HUES6 (cell line): ENCODE measurements around the gene IFNK.

Source experiments
- H3K27ac ChIP-seq: 2 replicates; pipeline ENCODE4 v1.7.0; 2013; ENCODE audit warnings: low read depth, mild to moderate bottlenecking, low read length, inconsistent platforms
- H3K27me3 ChIP-seq: 2 replicates; pipeline ENCODE4 v1.6.1; 2013; ENCODE audit warnings: low read length; ENCODE audit not compliant: control insufficient read depth, insufficient read depth
- H3K36me3 ChIP-seq: 2 replicates; pipeline ENCODE4 v1.6.1; 2013; ENCODE audit warnings: low read length; ENCODE audit not compliant: control insufficient read depth, insufficient read depth
- H3K4me1 ChIP-seq: 2 replicates; pipeline ENCODE4 v1.6.1; 2013; ENCODE audit warnings: low read length; ENCODE audit not compliant: control insufficient read depth, insufficient read depth
- H3K4me3 ChIP-seq: 2 replicates; pipeline ENCODE4 v1.5.1; 2013; ENCODE audit warnings: low read depth, low read length
- H3K9ac ChIP-seq: one replicate; pipeline ENCODE4 v1.6.1; 2013; ENCODE audit warnings: mild to moderate bottlenecking, low read length
- H3K9me3 ChIP-seq: 2 replicates; pipeline ENCODE4 v1.6.1; 2013; ENCODE audit warnings: low read depth, low read length; ENCODE audit not compliant: control insufficient read depth, insufficient read depth

The IFNK gene

GRCh38 chr9:27560457-27560856, 36.4 kb downstream of the IFNK start:
- Histone ChIP-seq H3K27ac (no peak overlapping the region), H3K27me3 (no peaks in the 10 kb centered on the region), H3K4me1 (no peaks in the 10 kb centered on the region), H3K9ac (no peak overlapping the region), H3K4me3 (no peak overlapping the region), H3K9me3 (no peaks in the 10 kb centered on the region), H3K36me3 (peaks cover 60% of the 10 kb centered on the region)

- Histone ChIP-seq H3K27me3 (no peaks in the 10 kb centered on the region), H3K36me3 (peaks cover 61% of the 10 kb centered on the region)
Observed at GRCh38 chr9:27561685-27562084, 37.6 kb downstream of the IFNK start.

DNA sequence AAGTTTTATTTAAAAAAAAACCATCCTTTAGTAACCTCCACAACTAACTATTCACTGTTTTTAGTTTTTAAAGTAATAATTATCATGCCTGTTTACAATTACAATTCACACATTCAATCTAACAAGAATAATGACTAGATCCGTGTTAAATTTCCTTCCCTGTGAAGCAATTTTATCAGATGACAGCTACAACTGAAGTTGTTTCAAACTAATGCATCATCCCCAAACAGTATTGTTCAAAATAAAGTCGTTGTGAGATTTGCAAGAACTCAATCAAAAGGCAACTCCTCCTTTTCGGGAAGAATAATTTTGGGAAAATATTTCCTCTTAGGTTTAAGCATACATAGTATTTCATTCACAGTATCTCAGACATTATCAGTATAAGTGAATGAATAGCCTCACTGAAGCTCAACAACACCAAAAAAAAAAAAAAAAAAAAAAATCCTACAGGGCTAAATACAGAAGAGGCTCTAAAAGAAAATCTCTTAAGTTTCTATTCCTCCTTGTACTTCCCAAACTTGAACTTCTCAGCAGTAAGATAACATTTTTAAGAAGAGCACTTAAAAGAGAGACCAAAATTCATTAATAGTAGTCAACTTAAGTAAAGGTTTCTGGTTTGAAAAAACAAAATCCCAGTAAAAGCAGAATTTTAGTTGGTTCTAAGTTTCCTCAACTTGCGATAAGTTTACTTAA, 39.8 kb downstream of the IFNK start:
- no peak overlapping the region for H3K4me3 ChIP-seq
- H3K27me3 ChIP-seq, result no peaks in the 10 kb centered on the region
- no peaks in the 10 kb centered on the region for H3K9me3 ChIP-seq
- H3K4me1 ChIP-seq, result no peaks in the 10 kb centered on the region
- peaks cover 45% of the 10 kb centered on the region for H3K36me3 ChIP-seq
- no peak overlapping the region for H3K9ac ChIP-seq
- no peak overlapping the region for H3K27ac ChIP-seq

More at GRCh38 chr9:27561685-27562084, 37.6 kb downstream of the IFNK start:
- no peaks in the 10 kb centered on the region for H3K4me1 ChIP-seq
- no peaks in the 10 kb centered on the region for H3K9me3 ChIP-seq
- H3K9ac ChIP-seq, result no peak overlapping the region
- no peak overlapping the region for H3K4me3 ChIP-seq
- H3K27ac ChIP-seq, result no peak overlapping the region

- Histone ChIP-seq H3K9ac (no peak overlapping the region), H3K27me3 (no peaks in the 10 kb centered on the region), H3K4me1 (no peaks in the 10 kb centered on the region), H3K9me3 (no peaks in the 10 kb centered on the region), H3K27ac (no peak overlapping the region), H3K4me3 (no peak overlapping the region), H3K36me3 (peaks cover 41% of the 10 kb centered on the region)
Observed at GRCh38 chr9:27564670-27565069, 40.6 kb downstream of the IFNK start.

- H3K4me3 ChIP-seq, result no peak overlapping the region
- H3K36me3 ChIP-seq, result peaks cover 33% of the 10 kb centered on the region
- H3K9me3 ChIP-seq, result no peaks in the 10 kb centered on the region
- no peaks in the 10 kb centered on the region for H3K4me1 ChIP-seq
- no peak overlapping the region for H3K27ac ChIP-seq
- H3K9ac ChIP-seq, result no peak overlapping the region
- H3K27me3 ChIP-seq, result no peaks in the 10 kb centered on the region
Observed at GRCh38 chr9:27565696-27566095, 41.6 kb downstream of the IFNK start.

DNA sequence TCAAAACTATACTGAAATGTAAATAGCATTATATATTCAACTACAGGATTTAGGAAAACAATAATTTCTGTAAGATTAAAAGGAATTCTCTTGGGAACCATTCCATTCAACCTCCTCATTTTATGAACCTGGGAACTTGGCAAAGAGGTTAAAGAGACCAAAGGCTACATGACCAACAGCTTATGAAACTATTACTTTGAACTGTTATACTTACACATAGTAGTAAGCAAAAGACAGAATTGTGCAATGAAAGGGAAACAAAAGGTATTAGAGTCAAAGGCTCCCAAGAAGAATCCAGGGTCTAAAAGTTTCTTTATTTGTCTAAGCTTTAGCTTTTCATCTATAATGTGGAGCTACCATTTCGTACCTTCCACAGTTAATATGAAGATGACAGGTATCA, 42.0 kb downstream of the IFNK start:
- H3K4me3 ChIP-seq, result no peak overlapping the region
- H3K4me1 ChIP-seq, result no peaks in the 10 kb centered on the region
- H3K27ac ChIP-seq, result no peak overlapping the region
- H3K36me3 ChIP-seq, result peaks cover 29% of the 10 kb centered on the region
- H3K9ac ChIP-seq, result no peak overlapping the region
- H3K27me3 ChIP-seq, result no peaks in the 10 kb centered on the region
- no peaks in the 10 kb centered on the region for H3K9me3 ChIP-seq

DNA sequence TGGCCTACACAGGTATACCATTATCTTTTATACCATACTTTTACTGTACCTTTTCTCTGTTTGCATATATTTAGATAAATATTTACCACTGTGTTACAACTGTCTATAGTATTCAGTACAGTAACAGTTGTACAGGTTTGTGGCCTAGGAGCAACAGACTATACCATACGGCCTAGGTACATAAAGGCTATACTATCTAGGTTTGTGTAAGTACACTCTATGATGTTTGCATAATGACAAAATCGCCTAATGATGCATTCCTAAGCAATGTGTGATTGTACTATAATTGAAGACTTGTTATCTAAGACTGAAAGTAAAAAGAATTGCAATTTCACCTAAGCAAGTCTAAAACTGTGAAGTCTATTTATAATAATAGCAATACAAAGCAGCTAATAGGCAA, 45.3 kb downstream of the IFNK start:
- Histone ChIP-seq H3K4me1 (peaks cover 10% of the 10 kb centered on the region; the same call in 1 of the 2 replicates), H3K36me3 (peaks cover 20% of the 10 kb centered on the region), H3K9me3 (no peaks in the 10 kb centered on the region), H3K27ac (no peak overlapping the region), H3K4me3 (no peak overlapping the region), H3K27me3 (no peaks in the 10 kb centered on the region), H3K9ac (no peak overlapping the region)

- Histone ChIP-seq H3K27ac (no peak overlapping the region), H3K36me3 (peaks cover 11% of the 10 kb centered on the region), H3K4me1 (peaks cover 10% of the 10 kb centered on the region; the same call in 1 of the 2 replicates), H3K9ac (no peak overlapping the region), H3K27me3 (0 out of 2 replicates have a peak, but pooled peaks cover 3% of the 10 kb centered on the region), H3K9me3 (no peaks in the 10 kb centered on the region), H3K4me3 (no peak overlapping the region)
Observed at GRCh38 chr9:27571011-27571410, 46.9 kb downstream of the IFNK start.

DNA sequence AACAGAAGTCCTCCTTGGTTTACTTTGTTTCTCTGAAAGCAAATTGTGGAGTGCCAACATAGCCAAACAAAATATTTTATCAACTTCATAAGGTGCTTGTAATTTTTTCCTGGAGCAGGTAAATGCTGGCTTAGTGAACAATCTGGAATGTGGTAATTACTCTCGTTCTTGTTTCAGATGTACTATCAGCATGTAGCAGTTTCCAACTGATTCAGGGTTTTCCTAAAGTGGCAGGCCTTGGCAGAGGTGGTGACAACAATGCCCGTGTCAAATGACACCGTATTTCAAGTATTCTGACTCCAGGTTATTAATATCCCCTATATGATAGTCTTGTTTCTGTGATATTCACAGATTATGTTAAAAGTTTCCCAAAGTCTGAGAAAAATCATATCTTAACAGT, 48.0 kb downstream of the IFNK start:
- peaks cover 10% of the 10 kb centered on the region; the same call in 1 of the 2 replicates for H3K4me1 ChIP-seq
- H3K9me3 ChIP-seq, result peaks cover 4% of the 10 kb centered on the region; the same call in 1 of the 2 replicates
- 0 out of 2 replicates have a peak, but pooled peaks cover under 1% of the 10 kb centered on the region for H3K36me3 ChIP-seq
- peak overlapping the region; percentile 73 for H3K4me3 ChIP-seq
- 0 out of 2 replicates have a peak, but pooled peaks cover 3% of the 10 kb centered on the region for H3K27me3 ChIP-seq
- H3K9ac ChIP-seq, result no peak overlapping the region
- no peak overlapping the region for H3K27ac ChIP-seq

GRCh38 chr9:27572566-27572917, 48.5 kb downstream of the IFNK start:
- Histone ChIP-seq H3K27ac (peak overlapping the region; percentile 46; the same call in 1 of the 2 replicates), H3K9me3 (peaks cover 7% of the 10 kb centered on the region; the same call in 1 of the 2 replicates), H3K27me3 (0 out of 2 replicates have a peak, but pooled peaks cover 3% of the 10 kb centered on the region), H3K36me3 (no peaks in the 10 kb centered on the region), H3K4me3 (peak overlapping the region; percentile 73), H3K4me1 (peaks cover 10% of the 10 kb centered on the region; the same call in 1 of the 2 replicates), H3K9ac (peak overlapping the region; percentile 87)

- Histone ChIP-seq H3K27me3 (0 out of 2 replicates have a peak, but pooled peaks cover 3% of the 10 kb centered on the region), H3K4me3 (peak within 1 kb of the TSS; percentile 73), H3K9ac (peak within 1 kb of the TSS; percentile 87), H3K27ac (peak within 1 kb of the TSS; percentile 46; the same call in 1 of the 2 replicates), H3K36me3 (no peaks in the 10 kb centered on the region), H3K9me3 (peaks cover 8% of the 10 kb centered on the region), H3K4me1 (peaks cover 10% of the 10 kb centered on the region; the same call in 1 of the 2 replicates)
Observed at GRCh38 chr9:27572918-27573633, 49.0 kb downstream of the IFNK start, which contains the start of gene C9orf72. Gene C9orf72 (minus strand): TSS chr9:27573481. CDS start chr9:27567120, 6,361 bp downstream.
